Gastroesophageal sphincter (tissue), 3 donors: ENCODE results near the gene VDR.

Experiments
- CTCF ChIP-seq, 4 experiments: fragments of 200-600 bp in 2 of 4; fragments of 450-650 bp in 2 of 4; sonication (generic) in 1 of 4; IDR thresholded peaks; one replicate each; pipeline ENCODE4 v1.5.1; 2017 to 2019; ENCODE audit warnings: antibody characterized with exemption in 4 of 4, mild to moderate bottlenecking in 2 of 4, moderate library complexity in 2 of 4
- POLR2A ChIP-seq, 2 donors: fragments of 450-650 bp; IDR thresholded peaks; one replicate each; pipeline ENCODE4 v1.6.1; 2017; ENCODE audit warnings: antibody characterized with exemption in 2 of 2, mild to moderate bottlenecking in 2 of 2, moderate library complexity in 1 of 2
- POLR2AphosphoS5 ChIP-seq: sonication (generic); formaldehyde crosslinking; IDR thresholded peaks from one replicate; pipeline ENCODE4 v1.6.1; 2017; ENCODE audit warnings: antibody characterized with exemption

- TF ChIP-seq POLR2A (IDR thresholded peaks at IDR 0.05) (no peak), POLR2AphosphoS5 (no peak), CTCF (IDR thresholded peaks at IDR 0.05) (no peak)
These were observed 33.3 kb upstream of the VDR start for GRCh38 chr12:47938093-47938492.
